DLD1 (cell line): ENCODE results near the gene INPP4A.

Experiments used
- in situ Hi-C: cut with HindIII; loops from 2 replicates; pipeline ENCODE4 v1.10.0; 2017; ENCODE audit warnings: low sequenced_read_pairs

Gene INPP4A

GRCh38 chr2:98489971-98490962, 45.6 kb downstream of the INPP4A start:
- in situ Hi-C loops = no loop called here

- in situ Hi-C loops = no loop called here
Observed at GRCh38 chr2:98492441-98492840, 47.8 kb downstream of the INPP4A start.

GRCh38 chr2:98494699-98495098, 50.0 kb downstream of the INPP4A start:
- in situ Hi-C loops = no loop called here

- in situ Hi-C loops = no loop called here
Observed at GRCh38 chr2:98496750-98497493, 52.3 kb downstream of the INPP4A start.

- in situ Hi-C loops = no loop called here
Observed at GRCh38 chr2:98498703-98499440, 54.2 kb downstream of the INPP4A start.

- in situ Hi-C loops = no loop called here
Observed at GRCh38 chr2:98500561-98500960, 55.9 kb downstream of the INPP4A start.

- in situ Hi-C loops = no loop called here
Observed at GRCh38 chr2:98501223-98501622, 56.6 kb downstream of the INPP4A start.

- in situ Hi-C loops = no loop called here
Observed at GRCh38 chr2:98501876-98502275, 57.2 kb downstream of the INPP4A start.

GRCh38 chr2:98502556-98503335, 58.1 kb downstream of the INPP4A start:
- in situ Hi-C loops = no loop called here

- in situ Hi-C loops = no loop called here
Observed at GRCh38 chr2:98503481-98504105, 58.9 kb downstream of the INPP4A start.

GRCh38 chr2:98504381-98505109, 59.9 kb downstream of the INPP4A start:
- in situ Hi-C loops = no loop called here

GRCh38 chr2:98505311-98505808, 60.7 kb downstream of the INPP4A start:
- in situ Hi-C loops = no loop called here

GRCh38 chr2:98505971-98506664, 61.5 kb downstream of the INPP4A start:
- in situ Hi-C loops = no loop called here

GRCh38 chr2:98506881-98507280, 62.2 kb downstream of the INPP4A start:
- in situ Hi-C loops = no loop called here

GRCh38 chr2:98507461-98507860, 62.8 kb downstream of the INPP4A start:
- in situ Hi-C loops = no loop called here

- in situ Hi-C loops = no loop called here
Observed at GRCh38 chr2:98507891-98508708, 63.4 kb downstream of the INPP4A start.

GRCh38 chr2:98508709-98509066, 64.0 kb downstream of the INPP4A start:
- in situ Hi-C loops = no loop called here
